Pons (tissue), 1 donor: Measurements from ENCODE around the gene STK33.

Experiments
- DNase-seq: peaks from one replicate; pipeline ENCODE4 v3.0.0-alpha.2; 2016; ENCODE audit warnings: low spot score

The STK33 gene

GRCh38 chr11:8603696-8604077, 9.7 kb upstream of the STK33 start:
- no peak for DNase-seq

- no peak for DNase-seq
These were observed 7.5 kb upstream of the STK33 start for GRCh38 chr11:8601376-8602133.

- DNase-seq = no peak
These were observed 4.5 kb upstream of the STK33 start for GRCh38 chr11:8598506-8598905.

DNA sequence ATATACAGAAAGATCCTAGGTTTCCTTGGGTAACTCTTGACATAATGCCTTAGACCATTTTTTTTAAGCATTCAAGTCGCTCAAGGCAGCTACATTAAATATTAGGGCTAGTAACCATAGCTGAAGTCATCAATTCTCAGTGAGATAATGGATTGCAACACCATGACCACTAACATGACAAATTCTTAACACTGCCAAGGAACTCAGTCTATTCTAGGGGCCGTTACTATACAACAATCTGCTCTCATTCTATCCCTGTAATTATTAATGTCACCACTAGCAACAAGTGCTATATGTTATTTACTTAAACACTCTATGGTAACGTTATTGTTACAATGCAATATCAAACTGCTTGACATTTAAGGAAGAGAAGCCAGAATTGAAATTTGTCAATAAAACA, 3.2 kb upstream of the STK33 start:
- DNase-seq = no peak

GRCh38 chr11:8596504-8597046, 2.5 kb upstream of the STK33 start:
- no peak for DNase-seq

DNA sequence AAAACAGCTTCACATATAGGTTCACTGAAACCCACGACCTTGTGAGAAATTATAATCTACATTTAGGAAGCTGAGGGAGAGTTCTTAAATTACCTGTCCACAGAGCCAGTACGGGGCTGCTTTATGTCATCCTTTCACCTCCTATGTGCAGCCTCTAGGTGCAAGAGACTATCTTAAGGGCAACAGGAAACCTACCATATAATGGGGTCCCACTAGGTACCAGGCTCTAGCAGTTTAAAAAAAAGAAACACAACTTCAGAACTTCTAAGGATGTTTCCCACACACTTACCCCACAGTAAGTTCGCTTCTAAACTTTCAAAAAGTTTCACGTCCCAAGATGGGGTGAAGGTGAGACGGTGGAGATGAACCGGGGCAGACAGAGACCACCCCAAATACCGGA, 573 bp downstream of the STK33 start:
- no peak for DNase-seq

- no peak for DNase-seq
These were observed 6.1 kb downstream of the STK33 start for GRCh38 chr11:8587915-8588314.

DNA sequence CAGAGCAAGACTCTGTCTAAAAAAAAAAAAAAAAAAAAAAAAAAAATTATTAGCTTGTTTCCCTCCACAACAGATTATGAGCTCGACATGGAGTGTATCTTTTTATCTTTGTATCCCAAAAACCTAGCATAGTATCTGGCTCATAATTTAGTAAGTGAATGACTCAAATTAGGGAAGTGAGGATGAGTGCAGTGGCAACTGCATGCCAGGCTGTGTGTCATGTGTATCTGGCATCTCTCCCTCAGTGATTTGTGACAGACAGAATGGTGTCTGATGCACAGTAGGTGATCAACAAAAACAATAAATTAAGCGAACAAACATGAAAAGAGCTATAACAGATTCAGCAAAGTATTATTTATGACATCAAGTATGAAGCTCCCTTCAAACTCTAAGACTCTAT, 7.2 kb downstream of the STK33 start:
- DNase-seq = no peak

DNA sequence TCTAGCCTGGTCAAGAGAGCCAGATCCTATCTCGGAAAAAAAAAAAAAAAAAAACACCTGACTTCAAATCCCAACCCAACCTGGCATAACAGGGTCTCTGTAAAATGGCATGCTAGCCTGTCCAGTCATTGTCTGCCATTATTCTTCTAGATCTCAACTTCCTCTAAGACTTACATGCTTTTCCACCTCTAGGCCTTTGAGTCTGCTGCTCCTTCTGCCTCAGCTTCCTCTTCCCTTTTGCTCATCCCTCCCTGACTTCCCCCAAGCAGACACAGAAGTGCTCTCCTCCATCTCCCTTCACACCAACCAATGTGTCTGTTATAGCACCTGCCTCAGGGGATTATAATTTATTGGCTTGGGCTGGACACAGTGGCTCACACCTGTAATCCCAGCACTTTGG, 7.8 kb downstream of the STK33 start:
- no peak for DNase-seq

DNA sequence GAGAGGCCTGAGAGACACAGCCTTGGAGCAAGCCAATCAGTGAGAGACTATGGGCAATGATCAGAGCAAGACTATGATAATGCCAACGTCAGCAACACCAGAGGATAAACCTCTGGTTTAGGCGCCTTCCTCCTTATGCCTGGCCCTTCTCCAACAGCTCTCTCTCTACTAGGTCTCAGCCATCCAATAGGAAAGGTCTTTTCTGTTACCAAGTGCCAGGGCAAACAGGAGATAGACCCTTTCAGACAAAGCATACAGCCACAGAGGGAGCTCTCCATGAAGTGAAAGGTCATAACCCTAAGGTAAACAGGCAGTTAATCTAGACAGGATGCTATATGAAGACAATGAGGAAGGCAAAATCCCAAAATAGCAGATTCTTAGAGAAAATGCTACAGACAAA, 9.5 kb downstream of the STK33 start:
- DNase-seq = no peak

DNA sequence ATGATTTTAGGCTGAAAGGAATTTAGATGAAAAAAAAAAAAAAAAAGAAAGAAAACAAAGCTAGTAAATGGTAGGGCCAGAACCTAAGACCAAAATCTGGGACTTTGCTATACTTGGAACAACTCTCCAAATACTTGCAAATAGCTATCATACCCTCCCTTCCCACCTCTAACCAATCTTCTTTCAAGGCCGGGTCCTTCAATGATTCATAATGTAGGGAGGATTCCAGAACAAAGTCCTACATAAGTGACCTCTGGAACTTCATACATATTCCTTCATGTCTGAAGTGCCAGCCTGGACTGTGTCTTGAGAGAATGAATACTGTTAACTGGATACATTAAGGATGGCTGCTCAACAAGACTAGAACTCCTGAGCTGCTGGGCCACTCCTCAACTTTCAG, 9.9 kb downstream of the STK33 start:
- no peak for DNase-seq

DNA sequence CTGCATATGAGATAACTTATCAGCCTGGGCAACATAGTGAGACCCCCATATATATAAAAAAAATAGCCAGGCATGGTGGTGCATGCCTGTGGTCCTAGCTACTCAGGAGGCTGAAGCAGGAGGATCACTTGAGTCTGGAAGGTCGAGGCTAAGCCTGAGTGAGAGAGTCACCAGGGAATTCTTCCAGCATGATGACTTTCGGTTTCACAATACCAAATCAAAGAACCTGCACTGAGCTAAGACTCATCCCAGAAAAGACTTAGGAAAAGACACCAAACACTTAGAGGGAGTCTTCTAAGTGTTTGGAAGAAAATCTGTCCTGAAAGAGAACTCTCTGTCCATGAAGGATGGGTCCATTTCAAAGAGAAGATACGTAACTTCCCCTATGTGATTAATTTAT, 12.7 kb downstream of the STK33 start:
- no peak for DNase-seq

- DNase-seq = no peak
These were observed 16.0 kb downstream of the STK33 start for GRCh38 chr11:8577791-8578581.

DNA sequence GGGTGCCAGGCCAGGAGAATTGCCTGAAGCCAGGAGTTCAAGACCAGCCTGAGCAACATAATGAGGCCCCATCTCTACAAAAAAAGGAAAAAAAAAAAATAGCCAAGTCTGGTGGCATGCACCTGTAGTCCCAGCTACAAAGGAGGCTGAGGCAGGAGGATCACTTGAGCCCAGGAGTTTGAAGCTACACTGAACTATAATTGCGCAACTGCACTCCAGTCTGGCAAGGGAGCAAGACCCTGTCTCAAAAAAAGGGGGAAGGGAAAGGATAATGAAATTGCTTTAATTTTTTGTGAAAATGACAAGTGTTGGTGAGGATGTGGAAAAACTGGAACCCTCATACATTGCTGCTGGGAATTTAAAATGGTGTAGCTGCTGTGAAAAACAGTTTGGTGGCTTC, 19.2 kb downstream of the STK33 start:
- DNase-seq = no peak

DNA sequence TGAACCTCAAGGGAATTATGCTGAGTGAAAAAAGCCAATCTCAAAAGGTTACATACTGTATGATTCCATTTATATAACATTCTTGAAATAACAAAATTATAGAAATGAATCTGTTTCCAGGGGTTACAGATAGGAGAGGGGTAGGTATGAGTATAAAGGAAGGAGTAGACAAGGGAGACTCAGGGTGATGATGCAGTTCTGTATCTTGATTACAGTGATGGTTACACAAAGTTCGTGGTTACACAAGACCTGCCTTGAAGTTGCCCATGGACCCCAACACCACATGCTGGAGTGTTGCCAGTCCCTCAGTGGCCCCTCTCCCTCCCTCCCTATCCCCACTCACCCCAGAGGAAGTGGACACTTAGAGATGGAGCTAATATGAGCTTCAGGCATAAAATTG, 20.3 kb downstream of the STK33 start:
- no peak for DNase-seq

- no peak for DNase-seq
These were observed 26.3 kb downstream of the STK33 start for GRCh38 chr11:8567602-8568198.

DNA sequence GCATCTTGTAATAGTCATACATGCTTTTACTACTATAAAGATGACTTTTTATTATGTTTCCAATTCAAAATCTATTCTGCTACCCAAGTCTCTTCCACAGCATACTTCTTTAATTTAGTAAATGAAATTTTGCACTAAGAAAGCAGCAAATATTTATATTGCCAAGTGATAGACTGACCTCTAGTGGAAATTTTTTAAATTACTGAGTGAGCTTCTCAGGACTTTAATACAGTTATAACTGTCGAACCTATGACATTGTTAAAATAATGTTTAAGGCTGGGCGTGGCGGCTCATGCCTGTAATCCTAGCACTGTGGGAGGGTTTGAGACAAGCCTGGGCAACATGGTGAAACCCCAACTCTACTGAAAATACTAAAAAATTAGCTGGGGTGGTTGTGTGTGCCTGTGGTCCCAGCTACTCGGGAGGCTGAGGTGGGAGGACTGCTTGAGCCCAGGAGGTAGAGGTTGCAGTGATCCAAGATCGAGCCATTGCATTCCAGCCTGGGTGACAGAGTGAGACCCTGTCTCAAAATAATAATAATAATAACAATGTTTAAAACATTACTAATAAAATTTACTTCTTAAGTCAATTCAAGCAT, 27.3 kb downstream of the STK33 start:
- DNase-seq = peak; percentile 68

DNA sequence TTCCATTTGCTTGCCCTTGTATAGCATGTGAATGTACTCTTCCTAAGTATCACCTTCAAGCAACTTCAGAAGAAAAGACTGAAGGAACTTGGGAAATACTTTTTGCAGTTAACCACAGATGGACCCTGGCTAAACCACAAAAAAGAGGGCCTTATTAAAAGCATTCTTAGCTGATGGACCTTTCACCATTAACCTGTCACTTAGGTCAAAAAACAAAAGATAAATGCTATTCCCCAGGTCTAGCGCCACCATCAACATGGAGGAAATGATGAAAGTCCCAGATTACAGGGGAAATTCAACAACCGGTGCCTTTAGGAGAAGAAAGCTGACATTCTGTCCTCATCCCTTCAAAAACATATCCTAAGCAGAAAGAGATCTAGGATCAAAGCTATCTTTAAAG, 29.5 kb downstream of the STK33 start:
- no peak for DNase-seq

DNA sequence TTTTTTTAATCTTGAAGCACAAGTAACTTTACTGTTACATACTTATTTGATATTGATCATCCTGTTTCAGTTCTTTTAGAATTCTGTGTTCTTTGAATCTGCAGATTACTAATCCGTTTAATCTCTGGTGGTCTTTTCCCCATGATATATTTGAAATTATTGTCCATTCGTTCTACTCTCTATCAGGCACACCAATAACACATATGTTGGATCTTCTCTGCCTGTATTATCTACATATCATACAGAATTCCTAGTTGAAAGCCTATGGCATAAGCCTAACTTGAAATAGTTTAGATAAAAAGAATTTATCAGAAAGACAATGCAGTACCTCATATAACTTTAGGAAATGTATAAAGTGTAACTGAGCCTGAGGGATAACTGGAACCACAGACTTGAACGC, 32.6 kb downstream of the STK33 start:
- no peak for DNase-seq

- DNase-seq = no peak
These were observed 35.6 kb downstream of the STK33 start for GRCh38 chr11:8558436-8558835.

GRCh38 chr11:8545698-8546366, 48.2 kb downstream of the STK33 start:
- no peak for DNase-seq

- DNase-seq = no peak
These were observed 49.2 kb downstream of the STK33 start for GRCh38 chr11:8544807-8545206.
